ENCODE results near the gene CCNB1IP1.

- TF ChIP-seq TAF1 (IDR thresholded peaks at IDR 0.05; ENCODE audit: low read depth, low read length) (no peak), POLR2A (IDR thresholded peaks at IDR 0.05; ENCODE audit: low read depth, low read length) (no peak)
Measured at GRCh38 chr14:20380681-20381080, 47.6 kb upstream of the CCNB1IP1 start.

Data from GM12891 (cell line).